Sigmoid colon (tissue), 4 donors: ENCODE measurements around the gene PES1.

Experiments
- CTCF ChIP-seq, 4 experiments: fragments of 450-650 bp in 3 of 4; fragments of 200-600 bp in 1 of 4; IDR thresholded peaks; one replicate each; pipeline ENCODE4 v1.5.1; 2016 to 2019; ENCODE audit warnings: antibody characterized with exemption in 4 of 4, mild to moderate bottlenecking in 3 of 4, moderate library complexity in 2 of 4
- EP300 ChIP-seq, 4 donors: sonication (generic); formaldehyde crosslinking; IDR thresholded peaks; one replicate each; pipeline ENCODE4 v1.6.1; 2017; ENCODE audit warnings: antibody characterized with exemption in 4 of 4
- POLR2AphosphoS5 ChIP-seq, 4 donors: sonication (generic); formaldehyde crosslinking; IDR thresholded peaks; one replicate each; pipeline ENCODE4 v1.6.1; 2017; ENCODE audit warnings: antibody characterized with exemption in 4 of 4

- TF ChIP-seq CTCF (IDR thresholded peaks at IDR 0.05) (no peak), POLR2AphosphoS5 (IDR thresholded peaks at IDR 0.05) (no peak), EP300 (IDR thresholded peaks at IDR 0.05) (no peak)
These were observed 5.3 kb downstream of the PES1 start for GRCh38 chr22:30586414-30586813.
